H1 (cell line): ENCODE data around the gene NAA40. TPM values are rescaled to one million over a fixed set of nuclear protein-coding genes. Genes with fewer than 3 reads are reported as not detected.
A peak's percentile ranks its signal among the peaks of the same experiment; 100 is the strongest.

Experiments
- CTCF ChIA-PET: fragments of 300-600 bp; sonication (Branson Sonifier 250); formaldehyde crosslinking; loops from one replicate; lab custom pipeline; 2021; ENCODE audit not compliant: partially characterized antibody; lab: Charles Lee
- POLR2A ChIA-PET: fragments of 300-600 bp; sonication (Branson Sonifier 250); formaldehyde crosslinking; loops from one replicate; lab custom pipeline; 2021; ENCODE audit warnings: inconsistent platforms; ENCODE audit not compliant: partially characterized antibody; lab: Charles Lee
- DNase-seq, 2 experiments: peaks; one replicate each; pipeline versions ENCODE4 v3.0.0 to v3.0.0-alpha.2; 2010 to 2022; ENCODE audit warnings: low spot score in 2 of 2, low read depth in 1 of 2, mixed read lengths in 1 of 2
- FAIRE-seq: peaks from 2 replicates; lab custom pipeline; 2011; peaks lifted over from hg19 to GRCh38; lab: Jason Lieb, UNC
- H2AFZ ChIP-seq: 2 replicates; pipeline ENCODE4 v1.8.1; 2012; ENCODE audit warnings: low read length, inconsistent platforms
- H2AK5ac ChIP-seq: 2 replicates; pipeline ENCODE4 v1.6.1; 2013; ENCODE audit warnings: low read depth, low read length
- H2BK120ac ChIP-seq: replicated peaks from 2 replicates; pipeline ENCODE3; 2013; ENCODE audit warnings: low read depth, low read length, inconsistent platforms
- H2BK12ac ChIP-seq: 2 replicates; pipeline ENCODE4 v1.6.1; 2013; ENCODE audit warnings: low read depth, low read length
- H2BK15ac ChIP-seq: 2 replicates; pipeline ENCODE4 v1.6.1; 2013; ENCODE audit warnings: low read length
- H2BK20ac ChIP-seq: 2 replicates; pipeline ENCODE4 v1.6.1; 2013; ENCODE audit warnings: low read length
- H2BK5ac ChIP-seq: 2 replicates; pipeline ENCODE4 v1.6.1; 2013; ENCODE audit warnings: low read depth, low read length
- H3K14ac ChIP-seq: 2 replicates; pipeline ENCODE4 v1.6.1; 2013; ENCODE audit warnings: inconsistent platforms; ENCODE audit not compliant: insufficient read length
- H3K18ac ChIP-seq: 2 replicates; pipeline ENCODE4 v1.6.1; 2013; ENCODE audit warnings: low read length; ENCODE audit errors: extremely low read depth
- H3K23ac ChIP-seq: 2 replicates; pipeline ENCODE4 v1.6.1; 2013; ENCODE audit warnings: inconsistent platforms; ENCODE audit not compliant: insufficient read length
- H3K23me2 ChIP-seq: 2 replicates; pipeline ENCODE4 v1.6.1; 2013; ENCODE audit warnings: low read depth, low read length
- H3K27ac ChIP-seq: 2 replicates; pipeline ENCODE4 v1.6.1; 2011; ENCODE audit warnings: low read depth, low read length, inconsistent platforms
- H3K27me3 ChIP-seq, 4 experiments: replicated peaks in 1 of 4; 1 replicate in 1 of 4; 2 replicates in 3 of 4; pipeline versions ENCODE4 v1.6.1 to v1.8.1; 2011 to 2013; ENCODE audit warnings: low read length in 3 of 4, mild to moderate bottlenecking in 3 of 4, inconsistent platforms in 2 of 4, mixed read lengths in 2 of 4, moderate library complexity in 1 of 4; ENCODE audit not compliant: control insufficient read depth in 3 of 4, insufficient read depth in 3 of 4; ENCODE audit errors: extremely low read depth in 1 of 4
- H3K36me3 ChIP-seq, 4 experiments: 2 replicates each; pipeline versions ENCODE4 v1.6.1 to v1.8.1; 2011 to 2013; ENCODE audit warnings: mild to moderate bottlenecking in 4 of 4, low read length in 3 of 4, moderate library complexity in 2 of 4, control low read depth in 1 of 4, inconsistent platforms in 1 of 4; ENCODE audit not compliant: insufficient read depth in 4 of 4, control insufficient read depth in 2 of 4
- H3K4ac ChIP-seq: replicated peaks from 2 replicates; pipeline ENCODE3; 2013; ENCODE audit warnings: low read length, low read depth, mixed read lengths, inconsistent platforms; ENCODE audit not compliant: insufficient read length
- H3K4me1 ChIP-seq, 4 experiments: replicated peaks in 1 of 4; 1 replicate in 1 of 4; 2 replicates in 3 of 4; pipeline versions ENCODE4 v1.6.1 to v1.8.1; 2011 to 2013; ENCODE audit warnings: low read length in 3 of 4, inconsistent platforms in 2 of 4, mixed read lengths in 1 of 4; ENCODE audit not compliant: insufficient read depth in 4 of 4, control insufficient read depth in 3 of 4
- H3K4me2 ChIP-seq, 2 experiments: 2 replicates each; pipeline versions ENCODE4 v1.6.1 to v1.8.1; 2011 to 2013; ENCODE audit warnings: low read depth in 2 of 2, low read length in 2 of 2, control low read depth in 1 of 2, inconsistent platforms in 1 of 2, mild to moderate bottlenecking in 1 of 2; ENCODE audit not compliant: insufficient read depth in 1 of 2
- H3K4me3 ChIP-seq, 4 experiments: fragments of 200-600, 300-600 bp in 1 of 4; sonication (generic), shearing (Covaris generic), sonication (Bioruptor Twin) in 1 of 4; 2 replicates each; pipeline versions ENCODE4 v1.5.1 to v1.8.1; 2011 to 2016; ENCODE audit warnings: low read length in 4 of 4, low read depth in 3 of 4, control low read depth in 2 of 4, inconsistent platforms in 2 of 4, mild to moderate bottlenecking in 2 of 4, mixed read lengths in 1 of 4, moderate library complexity in 1 of 4; ENCODE audit not compliant: insufficient read depth in 2 of 4; ENCODE audit errors: extremely low read depth in 1 of 4
- H3K56ac ChIP-seq: replicated peaks from 2 replicates; pipeline ENCODE3; 2013; ENCODE audit warnings: low read depth, mild to moderate bottlenecking, mixed read lengths, low read length, inconsistent platforms; ENCODE audit not compliant: insufficient read length
- H3K79me1 ChIP-seq: 2 replicates; pipeline ENCODE4 v1.6.1; 2013; ENCODE audit warnings: low read depth, low read length, control low read depth
- H3K79me2 ChIP-seq, 2 experiments: 2 replicates each; pipeline versions ENCODE4 v1.6.1 to v1.8.1; 2012 to 2013; ENCODE audit warnings: low read length in 2 of 2, mild to moderate bottlenecking in 2 of 2, inconsistent platforms in 1 of 2; ENCODE audit not compliant: insufficient read depth in 2 of 2, control insufficient read depth in 1 of 2
- H3K9ac ChIP-seq, 4 experiments: replicated peaks in 1 of 4; 1 replicate in 1 of 4; 2 replicates in 3 of 4; pipeline versions ENCODE4 v1.6.1 to v1.8.1; 2011 to 2013; ENCODE audit warnings: low read depth in 3 of 4, low read length in 3 of 4, control low read depth in 2 of 4, mild to moderate bottlenecking in 2 of 4, moderate library complexity in 2 of 4, inconsistent platforms in 1 of 4; ENCODE audit errors: extremely low read depth in 1 of 4
- H3K9me3 ChIP-seq, 2 experiments: 2 replicates each; pipeline versions ENCODE4 v1.6.1 to v1.8.1; 2012 to 2013; ENCODE audit warnings: mild to moderate bottlenecking in 2 of 2, moderate library complexity in 2 of 2, control low read depth in 1 of 2, inconsistent platforms in 1 of 2, low read depth in 1 of 2, low read length in 1 of 2, mixed read lengths in 1 of 2; ENCODE audit not compliant: insufficient read depth in 2 of 2
- H4K20me1 ChIP-seq, 2 experiments: replicated peaks in 1 of 2; 2 replicates each; pipeline versions ENCODE3 to v1.8.1; 2011 to 2013; ENCODE audit warnings: inconsistent platforms in 2 of 2, low read length in 2 of 2, mild to moderate bottlenecking in 1 of 2; ENCODE audit not compliant: insufficient read depth in 2 of 2, control insufficient read depth in 1 of 2
- H4K5ac ChIP-seq: 2 replicates; pipeline ENCODE4 v1.6.1; 2013; ENCODE audit warnings: low read length, low read depth, mixed read lengths, inconsistent platforms; ENCODE audit not compliant: insufficient read length
- H4K8ac ChIP-seq: 2 replicates; pipeline ENCODE4 v1.8.0; 2013; ENCODE audit warnings: mild to moderate bottlenecking, moderate library complexity, low read length, inconsistent platforms; ENCODE audit not compliant: insufficient read depth; ENCODE audit errors: extremely low read depth
- H4K91ac ChIP-seq: replicated peaks from 2 replicates; pipeline ENCODE3; 2013; ENCODE audit warnings: low read length, mixed read lengths, inconsistent platforms; ENCODE audit not compliant: insufficient read length
- BACH1 ChIP-seq: IDR thresholded peaks from 2 replicates; pipeline ENCODE4 v1.6.1; 2012; ENCODE audit warnings: low read length, improper control_type of control experiment
- CHD1 ChIP-seq: IDR thresholded peaks from 2 replicates; pipeline ENCODE4 v1.6.1; 2012; ENCODE audit warnings: low read depth, low read length, improper control_type of control experiment
- GABPA ChIP-seq: IDR thresholded peaks from 2 replicates; pipeline ENCODE4 v1.6.1; 2011; ENCODE audit warnings: mild to moderate bottlenecking, low read length, moderate library complexity, borderline replicate concordance; ENCODE audit not compliant: insufficient read depth
- POLR2AphosphoS5 ChIP-seq: IDR thresholded peaks from 2 replicates; pipeline ENCODE4 v1.6.1; 2011; ENCODE audit warnings: low read depth, low read length
- RNF2 ChIP-seq: fragments of 200-900, 300-1000 bp; sonication (generic); IDR thresholded peaks from 2 replicates; pipeline ENCODE4 v1.7.1; 2016; ENCODE audit warnings: borderline replicate concordance, low read depth, mild to moderate bottlenecking, antibody characterized with exemption, low read length; ENCODE audit not compliant: poor library complexity, severe bottlenecking; ENCODE audit errors: missing control alignments
- SIRT6 ChIP-seq: IDR thresholded peaks from one replicate; pipeline ENCODE4 v1.7.1; 2012; ENCODE audit warnings: low read length, inconsistent platforms
- WGBS, 2 experiments: shearing (Covaris generic) in 1 of 2; methylation state at CpG; one replicate each; pipeline versions ENCODE4 v1.1.6 to v1.1.7; 2013 to 2015; ENCODE audit warnings: low lambda C conversion rate in 2 of 2, mixed read lengths in 2 of 2, inconsistent platforms in 1 of 2, low coverage in 1 of 2, missing lambda C conversion rate in 1 of 2; ENCODE audit not compliant: insufficient replicate concordance in 2 of 2, insufficient coverage in 1 of 2, insufficient read length in 1 of 2; ENCODE audit errors: extremely low coverage in 1 of 2, missing lambda C conversion rate in 1 of 2; 5-methylcytosine and 5-hydroxymethylcytosine counted together
- polyA plus RNA-seq, 7 experiments: library from polyadenylated mRNA; depleted of rRNA in 3 of 7; stranded (reverse) in 5 of 7; unstranded in 2 of 7; fragments of >200 nt in 5 of 7; fragments of 200-250 nt in 2 of 7; gene quantifications; 1 replicate in 5 of 7; 2 replicates in 1 of 7; 4 replicates in 1 of 7; pipeline versions ENCODE4 v1.2.1 to v1.2.3, GENCODE V29; 2011 to 2013; ENCODE audit warnings: missing spikeins in 2 of 7, mixed read lengths in 2 of 7
- total RNA-seq: library from RNA; stranded (reverse); fragmentation: NEBNext Ultra II Directional; extraction: Animal tissue kit (Norgen Biotek cat#: 25700); gene quantifications from 2 replicates; pipeline ENCODE4 v1.2.1, GENCODE V29; 2021

The NAA40 gene
- total and polyA plus RNA-seq, 2 of the 8 experiments (the other 6 are each of a cell fraction or from before 2014, with no cell fraction given): 20.0 to 31.1 TPM

GRCh38 chr11:63931876-63932275 is 6.9 kb upstream of the NAA40 start:
- TF ChIP-seq BACH1: no peak
- no peak for TF ChIP-seq SIRT6
- TF ChIP-seq POLR2AphosphoS5: no peak
- TF ChIP-seq CHD1: no peak
- TF ChIP-seq GABPA: no peak
- TF ChIP-seq RNF2: no peak
- no peak for FAIRE-seq

More at GRCh38 chr11:63931876-63932275, 6.9 kb upstream of the NAA40 start:
- no peak overlapping the region for H4K5ac ChIP-seq
- H2AK5ac ChIP-seq: no peak overlapping the region
- H3K79me1 ChIP-seq: no peaks in the 10 kb centered on the region
- H2AFZ ChIP-seq: no peak overlapping the region
- no peak overlapping the region for H3K4ac ChIP-seq
- no peak overlapping the region; a peak in 1 of 7 replicates for H3K9ac ChIP-seq
- H2BK12ac ChIP-seq: 0 out of 2 replicates have a peak overlapping the region, but pooled peaks have one; percentile 23
- no peak overlapping the region for H3K56ac ChIP-seq
- WGBS, 2 experiments: 85% methylated on average over 12 of the region's 12 CpGs; no CpG with 5 or more reads in 1 of the 2 experiments
- 0 out of 2 replicates have a peak overlapping the region, but pooled peaks have one; percentile 9 for H3K18ac ChIP-seq
- H3K4me2 ChIP-seq: no peak overlapping the region
- H4K8ac ChIP-seq: no peak overlapping the region; the same call in 1 of the 2 replicates
- H2BK120ac ChIP-seq: peak overlapping the region; percentile 14
- no peak overlapping the region for H3K27ac ChIP-seq
- H3K9me3 ChIP-seq: no peaks in the 10 kb centered on the region
- H3K36me3 ChIP-seq: no peaks in the 10 kb centered on the region
- H3K79me2 ChIP-seq: no peaks in the 10 kb centered on the region
- DNase-seq: no peak
- no peaks in the 10 kb centered on the region for H4K20me1 ChIP-seq
- H3K23ac ChIP-seq: no peak overlapping the region
- CTCF ChIA-PET: interaction anchor here (0.6 to 3.8 kb wide), 10 partner anchors 10 to 96 kb away, joined by 3 to 29 read pairs (median 4); no protein-coding TSS in a partner anchor
- no peak overlapping the region for H2BK20ac ChIP-seq
- POLR2A ChIA-PET: interaction anchor here (1.3 to 11.5 kb wide), 3 partner anchors 15 to 55 kb away, joined by 3 to 173 read pairs (median 5); partner anchors contain the start of gene RCOR2
- peaks cover 0 to 8% (median 5%) of the 10 kb centered on the region in 4 experiments; a peak in 3 of 7 replicates for H3K27me3 ChIP-seq
- no peak overlapping the region for H2BK15ac ChIP-seq
- no peak overlapping the region for H3K14ac ChIP-seq
- H3K23me2 ChIP-seq: no peaks in the 10 kb centered on the region; the same call in 1 of the 2 replicates
- H2BK5ac ChIP-seq: no peak overlapping the region
- H3K4me1 ChIP-seq: peaks cover 0 to 4% (median 0%) of the 10 kb centered on the region in 4 experiments; a peak in 1 of 7 replicates
- no peak overlapping the region for H3K4me3 ChIP-seq
- peak overlapping the region; percentile 42 for H4K91ac ChIP-seq
